HEK293 (cell line): ENCODE data around the gene RABGEF1.

ENCODE experiments used
- CTCF ChIP-seq: fragments of 450-650 bp; formaldehyde crosslinking; IDR thresholded peaks from 2 replicates; pipeline ENCODE4 v1.5.1; 2016; ENCODE audit warnings: missing biosample characterization, missing genetic modification characterization
- KLF16 ChIP-seq: fragments of 450-650 bp; formaldehyde crosslinking; IDR thresholded peaks from 2 replicates; pipeline ENCODE4 v1.5.1; 2017; ENCODE audit warnings: missing biosample characterization, missing genetic modification characterization
- MEIS1 ChIP-seq: sonication (generic); formaldehyde crosslinking; IDR thresholded peaks from 2 replicates; pipeline ENCODE4 v1.8.1; 2022; ENCODE audit warnings: missing genetic modification reagents, mild to moderate bottlenecking, borderline replicate concordance
- REST ChIP-seq: fragments of 450-650 bp; formaldehyde crosslinking; IDR thresholded peaks from 2 replicates; pipeline ENCODE4 v1.5.1; 2016; ENCODE audit warnings: missing biosample characterization, missing genetic modification characterization
- ZBTB11 ChIP-seq: fragments of 450-650 bp; formaldehyde crosslinking; conservative IDR thresholded peaks from 2 replicates; pipeline ENCODE4 v1.5.1; 2016; ENCODE audit warnings: low read depth, missing biosample characterization, missing genetic modification characterization
- ZBTB49 ChIP-seq: fragments of 450-650 bp; formaldehyde crosslinking; IDR thresholded peaks from 2 replicates; pipeline ENCODE4 v1.5.1; 2016; ENCODE audit warnings: missing biosample characterization, missing genetic modification characterization, low read depth
- ZNF239 ChIP-seq: fragments of 450-650 bp; formaldehyde crosslinking; IDR thresholded peaks from 2 replicates; pipeline ENCODE4 v1.5.1; 2016; ENCODE audit warnings: missing biosample characterization, missing genetic modification characterization
- ZNF324 ChIP-seq: fragments of 450-650 bp; formaldehyde crosslinking; IDR thresholded peaks from 2 replicates; pipeline ENCODE4 v1.5.1; 2016; ENCODE audit warnings: missing biosample characterization, missing genetic modification characterization
- ZNF335 ChIP-seq: fragments of 450-650 bp; formaldehyde crosslinking; conservative IDR thresholded peaks from 2 replicates; pipeline ENCODE4 v1.5.1; 2016; ENCODE audit warnings: missing biosample characterization, missing genetic modification characterization
- ZNF398 ChIP-seq: fragments of 450-650 bp; formaldehyde crosslinking; IDR thresholded peaks from 2 replicates; pipeline ENCODE4 v1.5.1; 2017; ENCODE audit warnings: missing biosample characterization, missing genetic modification characterization
- ZNF704 ChIP-seq: fragments of 450-650 bp; formaldehyde crosslinking; IDR thresholded peaks from 2 replicates; pipeline ENCODE4 v1.5.1; 2016; ENCODE audit warnings: missing biosample characterization, missing genetic modification characterization
- ZNF785 ChIP-seq: fragments of 450-650 bp; formaldehyde crosslinking; IDR thresholded peaks from 2 replicates; pipeline ENCODE4 v1.5.1; 2016; ENCODE audit warnings: missing biosample characterization, missing genetic modification characterization
- ZSCAN30 ChIP-seq: fragments of 450-650 bp; IDR thresholded peaks from 2 replicates; pipeline ENCODE4 v1.5.1; 2018; ENCODE audit warnings: missing biosample characterization, mild to moderate bottlenecking, missing genetic modification characterization, moderate library complexity

GRCh38 chr7:66739477-66739876 is 1.1 kb upstream of the RABGEF1 start:
- TF ChIP-seq ZNF324 (no peak), CTCF (tag by site-specific recombination) (no peak), ZNF704 (tag by site-specific recombination) (no peak), ZBTB11 (no peak), ZSCAN30 (tag by site-specific recombination) (no peak), KLF16 (no peak), ZNF785 (tag by site-specific recombination) (no peak), REST (tag by site-specific recombination) (no peak), ZNF335 (tag by site-specific recombination) (no peak), ZNF239 (tag by site-specific recombination) (no peak), ZNF398 (tag by site-specific recombination) (no peak), ZBTB49 (tag by site-specific recombination) (no peak), MEIS1 (CRISPR knock-in tag) (no peak)
